ENCODE data around the gene MYO5A. TPM values are rescaled to one million over a fixed set of nuclear protein-coding genes. Genes with fewer than 3 reads are reported as not detected.

Gene MYO5A
- polyA plus RNA-seq, 2 of the 4 experiments (the other 2 are of a cell fraction): 15.1 to 46.7 TPM

DNA sequence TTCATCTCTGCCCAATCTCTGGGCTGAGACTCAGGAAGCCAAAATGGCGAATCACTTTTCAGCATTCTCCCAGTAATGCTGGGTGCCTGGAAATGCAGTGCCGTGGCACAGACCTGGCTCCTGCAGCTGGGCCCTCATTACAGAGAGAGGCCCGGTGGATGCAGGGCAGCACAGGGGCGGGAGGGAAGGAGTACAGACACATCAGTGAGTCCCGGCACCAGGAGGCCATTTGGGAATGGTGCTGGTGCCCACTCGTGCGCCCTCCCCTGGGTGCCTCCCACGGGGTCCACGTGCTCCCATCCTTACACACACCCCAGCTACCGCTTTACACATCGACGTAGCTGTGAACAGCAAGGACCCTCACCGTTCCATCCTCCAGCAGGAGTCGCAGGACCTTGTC, 246.3 kb downstream of the MYO5A start (continued):
- TF ChIP-seq NPAS2 (CRISPR knock-in tag; IDR thresholded peaks at IDR 0.05; ENCODE audit: borderline replicate concordance): no peak
- TF ChIP-seq CHD2 (IDR thresholded peaks at IDR 0.05; ENCODE audit: low read length, partially characterized antibody): no peak
- no peak for TF ChIP-seq HMGXB4 (CRISPR knock-in tag; IDR thresholded peaks at IDR 0.05; ENCODE audit: borderline replicate concordance)
- no peak for TF ChIP-seq GATA3 (IDR thresholded peaks at IDR 0.05; ENCODE audit: borderline replicate concordance)
- no peak for TF ChIP-seq ELK1 (IDR thresholded peaks at IDR 0.05; ENCODE audit: low read depth, low read length)

DNA sequence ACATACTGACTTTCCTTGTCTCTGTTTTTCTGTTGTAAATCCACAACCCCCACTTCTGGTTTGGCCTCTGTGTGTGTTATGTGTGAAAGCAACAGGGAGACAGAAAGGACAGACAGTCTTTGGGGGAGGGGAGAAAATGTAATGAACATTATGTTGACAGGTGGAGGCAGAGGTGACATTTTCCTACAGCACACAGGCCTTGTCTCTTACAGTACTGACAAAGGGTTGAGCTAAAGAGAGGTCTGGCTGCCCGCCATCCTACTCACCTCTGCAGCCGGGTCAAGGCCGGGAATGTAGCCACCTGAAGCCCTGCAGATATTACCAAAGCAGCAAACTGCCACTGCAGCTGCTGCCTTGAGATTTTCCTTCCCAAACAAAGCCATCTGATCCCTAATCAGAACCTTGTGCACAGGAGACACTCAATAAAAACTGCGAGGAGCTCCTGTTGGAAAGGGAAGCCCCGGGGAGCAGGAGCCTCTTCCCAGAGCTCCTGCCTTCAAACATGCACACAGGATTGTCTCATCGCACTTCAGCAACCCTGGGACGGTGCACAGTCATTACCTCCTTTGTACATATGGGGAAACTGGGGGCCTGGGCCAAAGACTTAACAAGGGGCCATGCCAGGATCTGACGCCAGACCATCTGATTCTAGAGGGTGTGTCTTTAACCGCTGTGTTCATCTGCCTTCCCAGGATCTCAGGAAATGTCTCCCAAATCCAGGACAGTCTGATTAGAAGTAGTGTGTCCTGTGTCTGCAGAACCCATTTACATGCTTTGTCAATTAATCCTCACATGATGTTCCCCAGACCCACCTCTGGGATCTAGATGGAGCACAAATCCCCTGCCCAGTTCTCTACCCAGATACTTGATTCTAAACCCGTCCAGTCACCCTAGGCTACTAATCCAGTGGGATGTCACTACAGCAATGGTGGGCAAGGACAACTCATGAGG, 247.3 kb downstream of the MYO5A start:
- Histone ChIP-seq H3K4me2 (no peak overlapping the region), H3K4me3 (no peak overlapping the region), H3K4me1 (peaks cover 13% of the 10 kb centered on the region), H3K9me3 (no peaks in the 10 kb centered on the region), H3K27ac (no peak overlapping the region)
- ATAC-seq: no peak
- WGBS (ENCODE audit: missing lambda C conversion rate): 92% methylated on average over 10 of the region's 10 CpGs
- ChIA-PET POLR2A (no interaction called here), CTCF (interaction anchor here (1.1 to 4.7 kb wide), 4 partner anchors 12 to 29 kb away, joined by 3 to 36 read pairs (median 4); no protein-coding TSS in a partner anchor)
- peak; percentile 51 for FAIRE-seq
- TF ChIP-seq SMC3 (IDR thresholded peaks at IDR 0.05) (no peak), MAX (IDR thresholded peaks at IDR 0.05) (no peak), RAD21 (conservative IDR thresholded peaks at IDR 0.05 in 1 of 2, IDR thresholded peaks at IDR 0.05 in 1 of 2) (no peak), HOXB13 (CRISPR knock-in tag; IDR thresholded peaks at IDR 0.05; ENCODE audit: low read depth) (no peak), POLR2AphosphoS2 (conservative IDR thresholded peaks at IDR 0.05; ENCODE audit: low read length) (no peak), RARB (CRISPR knock-in tag; IDR thresholded peaks at IDR 0.05) (no peak), NPAS2 (CRISPR knock-in tag; IDR thresholded peaks at IDR 0.05; ENCODE audit: borderline replicate concordance) (no peak), ZFP36 (IDR thresholded peaks at IDR 0.05; ENCODE audit: borderline replicate concordance, partially characterized antibody) (no peak), MAZ (IDR thresholded peaks at IDR 0.05; ENCODE audit: borderline replicate concordance, low read depth, low read length) (no peak)
- DNase-seq (ENCODE audit: low read depth in 1 of 2, low spot score in 1 of 2): no peak

DNA sequence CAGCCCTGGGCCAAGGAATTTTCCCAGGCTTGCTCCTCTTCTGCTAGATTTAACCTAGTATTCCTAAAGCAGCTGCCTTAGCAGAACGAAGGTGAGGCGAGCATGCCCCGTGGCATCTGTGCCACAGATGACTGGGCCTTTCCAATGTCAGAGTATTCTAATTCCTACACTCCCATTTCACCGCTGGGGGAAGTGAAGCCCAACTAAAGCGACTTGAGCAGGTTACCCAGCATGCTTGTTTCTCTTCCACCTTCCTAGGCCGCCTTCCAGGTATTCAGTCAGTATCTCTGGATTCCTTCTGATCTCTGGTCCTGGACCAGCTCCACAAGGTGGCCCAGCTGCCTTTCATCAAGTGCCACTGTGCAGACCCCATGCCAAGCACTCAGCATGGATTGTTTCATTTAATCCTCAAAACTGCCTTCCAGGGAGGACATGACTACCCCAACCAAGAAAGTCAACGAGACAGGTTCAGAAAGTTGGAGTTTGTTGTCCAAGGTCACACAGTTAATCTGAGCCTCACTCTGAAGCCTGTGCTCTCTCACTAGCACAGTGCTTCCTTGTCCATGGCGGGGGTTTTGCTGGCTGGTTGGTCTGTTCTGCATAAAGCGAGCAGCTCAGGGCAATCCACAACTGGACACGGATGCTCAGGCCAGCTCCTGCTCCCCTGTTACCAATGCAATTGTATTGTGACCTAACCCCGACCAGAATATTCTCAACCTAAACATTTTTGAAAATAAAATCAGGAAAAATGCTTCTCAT, 248.2 kb downstream of the MYO5A start:
- no peak overlapping the region for H3K27ac ChIP-seq
- no peaks in the 10 kb centered on the region for H3K9me3 ChIP-seq
- FAIRE-seq (no peak), DNase-seq (ENCODE audit: low read depth in 1 of 2, low spot score in 1 of 2) (no peak), ATAC-seq (no peak)
- WGBS (ENCODE audit: missing lambda C conversion rate): 93% methylated on average over 11 of the region's 11 CpGs
- ChIA-PET POLR2A (no interaction called here), CTCF (interaction anchor here (0.6 to 4.7 kb wide), 6 partner anchors 11 to 53 kb away, joined by 3 to 36 read pairs (median 4); no protein-coding TSS in a partner anchor)
- no peak overlapping the region for H3K4me3 ChIP-seq
- H3K4me2 ChIP-seq: no peak overlapping the region
- H3K4me1 ChIP-seq: peaks cover 13% of the 10 kb centered on the region
- TF ChIP-seq PHF8 (IDR thresholded peaks at IDR 0.05; ENCODE audit: borderline replicate concordance, low read depth): no peak
- TF ChIP-seq HEYL (CRISPR knock-in tag; IDR thresholded peaks at IDR 0.05): no peak
- no peak for TF ChIP-seq CTCF (IDR thresholded peaks at IDR 0.05)
- no peak for TF ChIP-seq ZSCAN20 (CRISPR knock-in tag; IDR thresholded peaks at IDR 0.05)
- no peak for TF ChIP-seq MAFK (IDR thresholded peaks at IDR 0.05; ENCODE audit: partially characterized antibody)
- no peak for TF ChIP-seq HMGXB4 (CRISPR knock-in tag; IDR thresholded peaks at IDR 0.05; ENCODE audit: borderline replicate concordance)
- no peak for TF ChIP-seq BHLHE40 (IDR thresholded peaks at IDR 0.05; ENCODE audit: low read depth, low read length)
- no peak for TF ChIP-seq TFCP2L1 (CRISPR knock-in tag; IDR thresholded peaks at IDR 0.05)
- no peak for TF ChIP-seq RNF2 (IDR thresholded peaks at IDR 0.05; ENCODE audit: borderline replicate concordance, low read depth)
- no peak for TF ChIP-seq CHD2 (IDR thresholded peaks at IDR 0.05; ENCODE audit: low read length, partially characterized antibody)
- no peak for TF ChIP-seq HOXB13 (CRISPR knock-in tag; IDR thresholded peaks at IDR 0.05; ENCODE audit: low read depth)
- no peak for TF ChIP-seq NFE2L2 (conservative IDR thresholded peaks at IDR 0.05; ENCODE audit: low read length)
